ENCODE measurements around the gene EIF4ENIF1. TPM values are rescaled to one million over a fixed set of nuclear protein-coding genes. Genes with fewer than 3 reads are reported as not detected.

EIF4ENIF1 gene
- polyA plus RNA-seq, 1 donor from 2014 or later = 12.6 TPM

- Histone ChIP-seq H3K9me3 (ENCODE audit: low read length) (no peaks in the 10 kb centered on the region), H3F3A (ENCODE audit: insufficient read depth, low read length, poor library complexity, severe bottlenecking) (no peaks in the 10 kb centered on the region), H3K4me2 (ENCODE audit: low read length) (no peak overlapping the region), H3K9me2 (ENCODE audit: insufficient read depth, low read length) (no peaks in the 10 kb centered on the region), H3K27ac (ENCODE audit: low read length) (no peak overlapping the region), H3K79me2 (replicated peaks; ENCODE audit: insufficient read depth, low read length) (no peaks in the 10 kb centered on the region), H3K4me3 (ENCODE audit: low read length) (no peak overlapping the region), H2AFZ (ENCODE audit: low read depth, low read length) (no peak overlapping the region), H3K27me3 (ENCODE audit: insufficient read depth, low read depth, low read length) (no peaks in the 10 kb centered on the region), H3K9ac (ENCODE audit: low read length) (no peak overlapping the region), H4K20me1 (ENCODE audit: insufficient read depth) (no peaks in the 10 kb centered on the region), H3K36me3 (ENCODE audit: insufficient read depth, low read length) (no peaks in the 10 kb centered on the region)
- no peak for TF ChIP-seq RAD21 (conservative IDR thresholded peaks at IDR 0.05)
- no peak for TF ChIP-seq EZH2 (IDR thresholded peaks at IDR 0.05; ENCODE audit: borderline replicate concordance, insufficient read depth, low read length, poor library complexity, severe bottlenecking)
- TF ChIP-seq MXI1 (conservative IDR thresholded peaks at IDR 0.05; ENCODE audit: poor library complexity, severe bottlenecking) = no peak
- no peak for TF ChIP-seq TAF1 (IDR thresholded peaks at IDR 0.05; ENCODE audit: low read depth)
- no peak for TF ChIP-seq EP300 (conservative IDR thresholded peaks at IDR 0.05; ENCODE audit: poor library complexity, severe bottlenecking)
- TF ChIP-seq CTCF (IDR thresholded peaks at IDR 0.05; ENCODE audit: poor library complexity, severe bottlenecking) = no peak
- TF ChIP-seq SMC3 (conservative IDR thresholded peaks at IDR 0.05; ENCODE audit: poor library complexity) = no peak
- TF ChIP-seq POLR2AphosphoS5 (IDR thresholded peaks at IDR 0.05) = no peak
- no peak for TF ChIP-seq REST (IDR thresholded peaks at IDR 0.05; ENCODE audit: borderline replicate concordance)
These were observed 42.4 kb upstream of the EIF4ENIF1 start for GRCh38 chr22:31532060-31532459.

- Histone ChIP-seq H3K4me3 (ENCODE audit: low read length) (no peak overlapping the region), H3K9me3 (ENCODE audit: low read length) (no peaks in the 10 kb centered on the region), H4K20me1 (ENCODE audit: insufficient read depth) (no peaks in the 10 kb centered on the region), H3K27ac (ENCODE audit: low read length) (no peak overlapping the region), H3K4me2 (ENCODE audit: low read length) (no peak overlapping the region), H3K9ac (ENCODE audit: low read length) (no peak overlapping the region), H3F3A (ENCODE audit: insufficient read depth, low read length, poor library complexity, severe bottlenecking) (no peaks in the 10 kb centered on the region), H2AFZ (ENCODE audit: low read depth, low read length) (no peak overlapping the region), H3K36me3 (ENCODE audit: insufficient read depth, low read length) (no peaks in the 10 kb centered on the region), H3K27me3 (ENCODE audit: insufficient read depth, low read depth, low read length) (no peaks in the 10 kb centered on the region), H3K79me2 (replicated peaks; ENCODE audit: insufficient read depth, low read length) (no peaks in the 10 kb centered on the region), H3K9me2 (ENCODE audit: insufficient read depth, low read length) (no peaks in the 10 kb centered on the region)
- TF ChIP-seq RAD21 (conservative IDR thresholded peaks at IDR 0.05) (no peak), EZH2 (IDR thresholded peaks at IDR 0.05; ENCODE audit: borderline replicate concordance, insufficient read depth, low read length, poor library complexity, severe bottlenecking) (no peak), REST (IDR thresholded peaks at IDR 0.05; ENCODE audit: borderline replicate concordance) (no peak), SMC3 (conservative IDR thresholded peaks at IDR 0.05; ENCODE audit: poor library complexity) (no peak), EP300 (conservative IDR thresholded peaks at IDR 0.05; ENCODE audit: poor library complexity, severe bottlenecking) (no peak), POLR2AphosphoS5 (IDR thresholded peaks at IDR 0.05) (no peak), MXI1 (conservative IDR thresholded peaks at IDR 0.05; ENCODE audit: poor library complexity, severe bottlenecking) (no peak), CTCF (IDR thresholded peaks at IDR 0.05; ENCODE audit: poor library complexity, severe bottlenecking) (no peak), TAF1 (IDR thresholded peaks at IDR 0.05; ENCODE audit: low read depth) (no peak)
These were observed 41.2 kb upstream of the EIF4ENIF1 start for GRCh38 chr22:31530823-31531195.

All from neural cell (in vitro differentiated cells).